Measurements from ENCODE around the gene CXCR5.
A peak's percentile ranks its signal among the peaks of the same experiment; 100 is the strongest.

The CXCR5 gene

GRCh38 chr11:118902336-118903203 is 18.9 kb downstream of the CXCR5 start:
- H3K4me3 ChIP-seq (ENCODE audit: low read depth, low read length) = no peak overlapping the region
- DNase-seq (ENCODE audit: low read depth) = no peak
- TF ChIP-seq CTCF (conservative IDR thresholded peaks at IDR 0.05; ENCODE audit: low read depth, low read length) = no peak

GRCh38 chr11:118903204-118904015 is 19.7 kb downstream of the CXCR5 start:
- no peak for TF ChIP-seq CTCF (conservative IDR thresholded peaks at IDR 0.05; ENCODE audit: low read depth, low read length)
- DNase-seq (ENCODE audit: low read depth) = no peak

GRCh38 chr11:118907051-118908042 is 23.7 kb downstream of the CXCR5 start:
- no peak overlapping the region for H3K4me3 ChIP-seq (ENCODE audit: low read depth, low read length)
- peak; percentile 96 for TF ChIP-seq CTCF (conservative IDR thresholded peaks at IDR 0.05; ENCODE audit: low read depth, low read length)
- DNase-seq (ENCODE audit: low read depth) = peak; percentile 82

More at GRCh38 chr11:118903204-118904015, 19.7 kb downstream of the CXCR5 start:
- no peak overlapping the region for H3K4me3 ChIP-seq (ENCODE audit: low read depth, low read length)

GRCh38 chr11:118908264-118908663 is 24.6 kb downstream of the CXCR5 start:
- H3K4me3 ChIP-seq (ENCODE audit: low read depth, low read length) = no peak overlapping the region
- no peak for DNase-seq (ENCODE audit: low read depth)
- TF ChIP-seq CTCF (conservative IDR thresholded peaks at IDR 0.05; ENCODE audit: low read depth, low read length) = no peak

- H3K4me3 ChIP-seq (ENCODE audit: low read depth, low read length) = peak overlapping the region; percentile 52
- TF ChIP-seq CTCF (conservative IDR thresholded peaks at IDR 0.05; ENCODE audit: low read depth, low read length) = no peak
- peak; percentile 97 for DNase-seq (ENCODE audit: low read depth)
Measured at GRCh38 chr11:118908901-118909618, 25.4 kb downstream of the CXCR5 start.
